ENCODE results near the gene PTPRH. TPM values are rescaled to one million over a fixed set of nuclear protein-coding genes. Genes with fewer than 3 reads are reported as not detected.

Gene PTPRH
- total RNA-seq, 1 donor from 2014 or later = 1.1 TPM

GRCh38 chr19:55255618-55256423 lies 46.5 kb upstream of the PTPRH start:
- H3K4me3 ChIP-seq = peak overlapping the region; percentile 99
- intact Hi-C loops (cut with micrococcal nuclease) = no loop called here
- TF ChIP-seq, protein P1, sequence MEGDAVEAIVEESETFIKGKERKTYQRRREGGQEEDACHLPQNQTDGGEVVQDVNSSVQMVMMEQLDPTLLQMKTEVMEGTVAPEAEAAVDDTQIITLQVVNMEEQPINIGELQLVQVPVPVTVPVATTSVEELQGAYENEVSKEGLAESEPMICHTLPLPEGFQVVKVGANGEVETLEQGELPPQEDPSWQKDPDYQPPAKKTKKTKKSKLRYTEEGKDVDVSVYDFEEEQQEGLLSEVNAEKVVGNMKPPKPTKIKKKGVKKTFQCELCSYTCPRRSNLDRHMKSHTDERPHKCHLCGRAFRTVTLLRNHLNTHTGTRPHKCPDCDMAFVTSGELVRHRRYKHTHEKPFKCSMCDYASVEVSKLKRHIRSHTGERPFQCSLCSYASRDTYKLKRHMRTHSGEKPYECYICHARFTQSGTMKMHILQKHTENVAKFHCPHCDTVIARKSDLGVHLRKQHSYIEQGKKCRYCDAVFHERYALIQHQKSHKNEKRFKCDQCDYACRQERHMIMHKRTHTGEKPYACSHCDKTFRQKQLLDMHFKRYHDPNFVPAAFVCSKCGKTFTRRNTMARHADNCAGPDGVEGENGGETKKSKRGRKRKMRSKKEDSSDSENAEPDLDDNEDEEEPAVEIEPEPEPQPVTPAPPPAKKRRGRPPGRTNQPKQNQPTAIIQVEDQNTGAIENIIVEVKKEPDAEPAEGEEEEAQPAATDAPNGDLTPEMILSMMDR (IDR thresholded peaks at IDR 0.05; ENCODE audit: borderline replicate concordance) = no peak
- H3K36me3 ChIP-seq = no peaks in the 10 kb centered on the region
- no peaks in the 10 kb centered on the region for H3K27me3 ChIP-seq (ENCODE audit: low read depth)
- DNase-seq = no peak
- H3K4me1 ChIP-seq = peaks cover 86% of the 10 kb centered on the region
- peak overlapping the region; percentile 21 for H3K27ac ChIP-seq (replicated peaks)
- no peaks in the 10 kb centered on the region for H3K9me3 ChIP-seq (replicated peaks)

- Histone ChIP-seq H3K36me3 (no peaks in the 10 kb centered on the region), H3K4me3 (peak overlapping the region; percentile 43), H3K27me3 (ENCODE audit: low read depth) (no peaks in the 10 kb centered on the region), H3K9me3 (replicated peaks) (no peaks in the 10 kb centered on the region), H3K4me1 (peaks cover 90% of the 10 kb centered on the region), H3K27ac (replicated peaks) (peak overlapping the region; percentile 59)
- no peak for DNase-seq
- TF ChIP-seq, protein P1 (IDR thresholded peaks at IDR 0.05; ENCODE audit: borderline replicate concordance) = no peak
- intact Hi-C loops (cut with micrococcal nuclease) = no loop called here
Measured at GRCh38 chr19:55254625-55254977, 45.3 kb upstream of the PTPRH start.

DNA sequence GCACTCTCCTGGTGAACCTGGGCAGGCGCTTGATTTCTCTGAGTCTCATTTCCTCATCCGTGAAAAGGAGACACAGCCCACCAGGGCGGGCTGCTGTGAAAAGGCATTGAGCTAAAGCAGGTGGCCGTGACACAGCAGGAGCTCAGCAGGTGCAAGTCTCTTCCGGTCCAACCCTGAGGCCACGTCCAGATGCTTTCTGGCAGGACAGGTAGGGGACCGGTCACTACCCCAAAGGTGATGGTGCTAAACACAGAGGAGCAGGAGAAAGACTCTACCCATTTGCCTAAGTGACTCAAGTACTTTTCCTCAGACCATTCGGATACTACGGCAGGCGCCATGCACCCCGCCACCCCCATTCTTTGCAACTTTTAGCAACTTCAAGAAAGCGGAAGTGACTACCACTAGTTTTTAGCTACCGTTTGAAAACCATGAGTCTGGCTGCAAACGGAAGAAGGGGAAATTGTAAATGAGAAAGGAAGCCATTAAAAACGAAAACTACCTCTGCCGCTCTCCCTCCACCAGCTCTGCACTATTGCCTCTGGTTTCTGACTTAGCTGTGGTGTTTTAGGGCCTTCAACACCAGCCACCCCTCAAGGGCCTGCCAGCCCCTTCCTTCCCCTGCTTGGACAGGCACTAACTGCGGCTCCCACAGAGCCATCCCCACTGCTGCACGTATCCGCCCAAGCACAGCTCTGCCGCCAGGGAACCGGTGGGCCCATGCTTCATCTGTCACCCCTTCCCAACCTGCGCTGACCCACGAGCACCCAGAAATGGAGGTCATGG lies 44.7 kb upstream of the PTPRH start:
- no peak for DNase-seq
- intact Hi-C loops (cut with micrococcal nuclease) = no loop called here
- no peaks in the 10 kb centered on the region for H3K36me3 ChIP-seq
- H3K27me3 ChIP-seq (ENCODE audit: low read depth) = no peaks in the 10 kb centered on the region
- TF ChIP-seq, protein P1 (IDR thresholded peaks at IDR 0.05; ENCODE audit: borderline replicate concordance) = no peak
- peaks cover 94% of the 10 kb centered on the region for H3K4me1 ChIP-seq
- peak overlapping the region; percentile 59 for H3K27ac ChIP-seq (replicated peaks)
- H3K4me3 ChIP-seq = peak overlapping the region; percentile 43
- H3K9me3 ChIP-seq (replicated peaks) = no peaks in the 10 kb centered on the region

DNA sequence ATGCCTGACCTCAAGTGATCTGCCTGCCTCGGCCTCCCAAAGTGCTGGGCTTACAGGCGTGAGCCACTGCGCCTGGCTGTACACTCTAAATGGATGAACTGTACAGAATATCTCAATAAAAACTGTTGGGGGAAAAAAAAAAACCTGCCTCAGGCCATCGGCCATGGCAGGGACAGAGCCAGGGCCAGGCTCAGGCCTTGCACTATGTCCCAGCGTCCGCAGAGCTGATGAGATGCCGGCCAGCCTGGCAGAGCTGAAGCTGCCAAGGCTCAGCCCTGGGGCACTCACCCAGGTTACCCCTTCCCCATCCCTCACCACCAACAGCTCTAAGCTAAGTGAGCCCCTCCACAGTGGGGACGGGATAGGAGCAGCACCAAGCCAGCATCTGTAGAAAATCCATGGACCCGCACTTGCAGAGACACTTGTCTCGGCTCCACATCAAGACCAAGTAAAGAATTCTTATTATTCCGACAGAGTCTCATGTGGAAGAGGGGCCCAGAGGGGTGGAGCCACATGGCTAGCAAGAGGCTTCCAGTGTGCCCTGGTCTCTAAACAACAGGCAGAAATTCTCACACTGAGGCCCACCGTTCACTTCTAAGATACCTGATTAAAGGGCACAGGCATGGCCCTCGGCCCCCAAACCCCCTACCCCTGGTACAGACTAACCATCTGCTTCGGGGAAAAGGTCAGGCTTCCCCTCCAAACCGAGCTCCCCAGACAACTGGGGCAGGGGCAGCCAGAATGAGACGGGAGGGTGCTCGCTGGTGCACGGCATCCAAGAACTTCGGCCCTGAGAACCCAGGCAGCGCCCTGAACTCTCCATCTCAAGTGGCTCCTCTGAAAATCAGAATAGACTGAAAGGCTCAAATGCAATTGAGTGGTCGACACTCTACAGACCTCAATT lies 43.7 kb upstream of the PTPRH start:
- Histone ChIP-seq H3K36me3 (no peaks in the 10 kb centered on the region), H3K27me3 (ENCODE audit: low read depth) (no peaks in the 10 kb centered on the region), H3K4me3 (no peak overlapping the region), H3K4me1 (peaks cover 98% of the 10 kb centered on the region), H3K9me3 (replicated peaks) (no peaks in the 10 kb centered on the region), H3K27ac (replicated peaks) (no peak overlapping the region)
- no peak for DNase-seq
- intact Hi-C loops (cut with micrococcal nuclease) = no loop called here
- TF ChIP-seq, protein P1 (IDR thresholded peaks at IDR 0.05; ENCODE audit: borderline replicate concordance) = no peak

All from left ventricle myocardium inferior (tissue), 1 donor.